ENCODE results near the gene TFDP1.

DNA sequence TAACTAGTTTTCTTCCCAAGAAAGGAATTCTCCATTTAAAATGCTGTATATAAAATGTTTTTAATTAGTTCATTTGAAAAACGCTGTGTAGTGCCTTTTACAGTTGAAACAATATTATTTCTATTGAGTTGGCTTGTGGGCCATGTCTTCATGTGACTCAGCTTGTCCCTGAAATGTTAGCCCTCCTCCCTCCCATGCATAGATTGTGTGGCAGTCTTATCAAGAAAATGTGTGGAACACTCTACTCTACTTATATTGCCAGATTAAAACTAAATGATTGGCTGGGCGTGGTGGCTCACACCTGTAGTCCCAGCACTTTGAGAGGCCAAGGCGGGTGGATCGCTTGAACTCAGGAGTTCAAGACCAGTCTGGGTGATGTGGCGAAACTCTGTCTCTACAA lies 33.4 kb downstream of the TFDP1 start:
- TF ChIP-seq, protein P1, sequence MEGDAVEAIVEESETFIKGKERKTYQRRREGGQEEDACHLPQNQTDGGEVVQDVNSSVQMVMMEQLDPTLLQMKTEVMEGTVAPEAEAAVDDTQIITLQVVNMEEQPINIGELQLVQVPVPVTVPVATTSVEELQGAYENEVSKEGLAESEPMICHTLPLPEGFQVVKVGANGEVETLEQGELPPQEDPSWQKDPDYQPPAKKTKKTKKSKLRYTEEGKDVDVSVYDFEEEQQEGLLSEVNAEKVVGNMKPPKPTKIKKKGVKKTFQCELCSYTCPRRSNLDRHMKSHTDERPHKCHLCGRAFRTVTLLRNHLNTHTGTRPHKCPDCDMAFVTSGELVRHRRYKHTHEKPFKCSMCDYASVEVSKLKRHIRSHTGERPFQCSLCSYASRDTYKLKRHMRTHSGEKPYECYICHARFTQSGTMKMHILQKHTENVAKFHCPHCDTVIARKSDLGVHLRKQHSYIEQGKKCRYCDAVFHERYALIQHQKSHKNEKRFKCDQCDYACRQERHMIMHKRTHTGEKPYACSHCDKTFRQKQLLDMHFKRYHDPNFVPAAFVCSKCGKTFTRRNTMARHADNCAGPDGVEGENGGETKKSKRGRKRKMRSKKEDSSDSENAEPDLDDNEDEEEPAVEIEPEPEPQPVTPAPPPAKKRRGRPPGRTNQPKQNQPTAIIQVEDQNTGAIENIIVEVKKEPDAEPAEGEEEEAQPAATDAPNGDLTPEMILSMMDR (IDR thresholded peaks at IDR 0.05): no peak
- TF ChIP-seq POLR2A (IDR thresholded peaks at IDR 0.05): no peak
